ENCODE results near the gene SPINK2.

GRCh38 chr4:56790691-56791091, 30.8 kb downstream of the SPINK2 start:
- TF ChIP-seq, protein P1, sequence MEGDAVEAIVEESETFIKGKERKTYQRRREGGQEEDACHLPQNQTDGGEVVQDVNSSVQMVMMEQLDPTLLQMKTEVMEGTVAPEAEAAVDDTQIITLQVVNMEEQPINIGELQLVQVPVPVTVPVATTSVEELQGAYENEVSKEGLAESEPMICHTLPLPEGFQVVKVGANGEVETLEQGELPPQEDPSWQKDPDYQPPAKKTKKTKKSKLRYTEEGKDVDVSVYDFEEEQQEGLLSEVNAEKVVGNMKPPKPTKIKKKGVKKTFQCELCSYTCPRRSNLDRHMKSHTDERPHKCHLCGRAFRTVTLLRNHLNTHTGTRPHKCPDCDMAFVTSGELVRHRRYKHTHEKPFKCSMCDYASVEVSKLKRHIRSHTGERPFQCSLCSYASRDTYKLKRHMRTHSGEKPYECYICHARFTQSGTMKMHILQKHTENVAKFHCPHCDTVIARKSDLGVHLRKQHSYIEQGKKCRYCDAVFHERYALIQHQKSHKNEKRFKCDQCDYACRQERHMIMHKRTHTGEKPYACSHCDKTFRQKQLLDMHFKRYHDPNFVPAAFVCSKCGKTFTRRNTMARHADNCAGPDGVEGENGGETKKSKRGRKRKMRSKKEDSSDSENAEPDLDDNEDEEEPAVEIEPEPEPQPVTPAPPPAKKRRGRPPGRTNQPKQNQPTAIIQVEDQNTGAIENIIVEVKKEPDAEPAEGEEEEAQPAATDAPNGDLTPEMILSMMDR (IDR thresholded peaks at IDR 0.05), result no peak
- TF ChIP-seq POLR2A (IDR thresholded peaks at IDR 0.05), result no peak
